Measurements from ENCODE around the gene PARVG.

The PARVG gene

DNA sequence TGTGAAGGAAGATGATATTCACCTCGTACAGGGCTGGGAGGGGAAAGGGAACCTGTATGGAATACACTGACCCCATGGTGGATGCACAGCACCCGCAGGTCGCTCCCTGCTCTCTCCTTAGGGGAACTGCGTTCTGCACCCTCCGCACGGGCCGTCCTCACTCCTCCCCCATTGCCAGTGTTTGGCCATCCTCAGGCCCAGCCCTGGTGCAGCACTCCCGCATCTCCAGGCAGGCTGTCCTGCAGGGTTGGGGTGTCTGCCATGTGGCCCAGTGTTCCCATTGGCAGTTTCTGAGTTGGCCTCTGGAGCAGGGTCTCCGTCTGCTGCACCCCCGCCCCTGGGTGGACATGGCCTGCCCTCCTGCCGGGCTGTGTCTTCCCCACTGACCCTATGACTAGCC lies 19.1 kb upstream of the PARVG start:
- TF ChIP-seq CTCF (IDR thresholded peaks at IDR 0.05; ENCODE audit: low read depth, low read length) = no peak
- H3K4me3 ChIP-seq (ENCODE audit: low read depth, low read length) = no peak overlapping the region

DNA sequence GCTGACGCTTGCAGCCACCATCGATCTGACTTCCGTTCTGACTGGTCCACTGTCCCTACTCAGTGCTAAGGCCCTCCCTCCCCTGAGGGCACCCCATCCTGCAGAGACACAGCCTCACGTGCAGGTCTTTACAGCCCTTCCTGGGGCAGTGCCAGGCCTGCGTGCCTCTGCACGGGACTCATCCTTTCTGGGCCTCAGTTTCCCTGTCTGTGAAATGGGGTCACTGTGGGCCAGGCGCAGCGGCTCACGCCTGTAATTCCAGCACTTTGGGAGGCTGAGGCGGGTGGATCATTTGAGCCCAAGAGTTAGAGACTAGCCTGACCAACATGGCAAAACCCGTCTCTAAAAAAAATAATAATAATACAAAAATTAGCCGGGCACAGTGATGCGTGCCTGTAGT lies 17.8 kb upstream of the PARVG start:
- H3K4me3 ChIP-seq (ENCODE audit: low read depth, low read length) = no peak overlapping the region
- TF ChIP-seq CTCF (IDR thresholded peaks at IDR 0.05; ENCODE audit: low read depth, low read length) = no peak

DNA sequence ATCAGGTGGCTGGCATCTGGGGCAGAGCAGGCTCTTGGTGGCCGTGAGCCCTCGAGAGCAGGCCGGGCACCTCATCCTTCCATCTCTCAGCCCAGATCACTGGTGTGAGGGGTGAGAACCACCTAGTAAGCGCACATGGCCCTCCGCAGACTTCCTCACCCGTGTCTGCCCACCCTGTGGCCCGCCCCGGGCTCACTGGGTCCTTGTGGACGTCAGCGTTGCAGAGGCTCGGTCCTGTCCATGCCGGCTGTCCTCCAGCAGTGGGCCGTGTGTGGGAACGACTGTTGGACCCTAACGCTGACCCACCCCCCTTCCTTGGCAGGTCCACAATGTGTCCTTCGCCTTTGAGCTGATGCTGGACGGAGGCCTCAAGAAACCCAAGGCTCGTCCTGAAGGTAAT lies 17.2 kb upstream of the PARVG start:
- TF ChIP-seq CTCF (IDR thresholded peaks at IDR 0.05; ENCODE audit: low read depth, low read length) = no peak
- no peak overlapping the region for H3K4me3 ChIP-seq (ENCODE audit: low read depth, low read length)

GRCh38 chr22:44164031-44164430 lies 16.7 kb upstream of the PARVG start:
- H3K4me3 ChIP-seq (ENCODE audit: low read depth, low read length) = no peak overlapping the region
- TF ChIP-seq CTCF (IDR thresholded peaks at IDR 0.05; ENCODE audit: low read depth, low read length) = no peak

DNA sequence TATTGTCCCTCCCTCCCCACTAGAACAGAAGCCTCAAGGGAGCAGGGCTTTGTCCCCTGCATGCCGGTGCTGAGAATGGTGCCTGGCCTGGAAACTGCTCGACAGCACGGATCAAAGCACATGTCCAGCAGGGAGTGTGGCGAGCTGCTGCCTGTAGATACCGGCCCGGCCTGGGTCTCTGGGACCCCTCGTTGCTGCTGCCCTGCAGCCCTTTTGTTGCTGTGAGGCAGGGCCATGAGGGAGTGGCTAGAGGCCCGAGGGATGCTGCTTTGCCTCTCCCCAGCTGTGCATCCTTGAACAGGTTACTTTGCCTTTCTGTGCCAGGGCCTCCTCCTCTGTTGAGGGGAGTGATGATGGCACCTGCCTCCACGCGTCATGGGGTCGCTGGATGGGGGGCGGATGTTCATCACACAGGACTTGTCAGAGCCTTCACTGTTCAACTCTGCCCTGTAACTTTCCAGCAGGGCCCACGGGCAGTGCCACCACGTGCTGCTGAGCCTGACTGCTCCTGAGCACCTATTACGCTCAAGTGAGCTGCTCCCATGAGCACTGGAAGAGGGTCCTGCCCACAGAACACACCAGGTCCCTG lies 15.3 kb upstream of the PARVG start:
- no peak overlapping the region for H3K4me3 ChIP-seq (ENCODE audit: low read depth, low read length)
- TF ChIP-seq CTCF (IDR thresholded peaks at IDR 0.05; ENCODE audit: low read depth, low read length) = no peak

- TF ChIP-seq CTCF (IDR thresholded peaks at IDR 0.05; ENCODE audit: low read depth, low read length) = no peak
These were observed 14.0 kb upstream of the PARVG start for GRCh38 chr22:44166498-44167276.

DNA sequence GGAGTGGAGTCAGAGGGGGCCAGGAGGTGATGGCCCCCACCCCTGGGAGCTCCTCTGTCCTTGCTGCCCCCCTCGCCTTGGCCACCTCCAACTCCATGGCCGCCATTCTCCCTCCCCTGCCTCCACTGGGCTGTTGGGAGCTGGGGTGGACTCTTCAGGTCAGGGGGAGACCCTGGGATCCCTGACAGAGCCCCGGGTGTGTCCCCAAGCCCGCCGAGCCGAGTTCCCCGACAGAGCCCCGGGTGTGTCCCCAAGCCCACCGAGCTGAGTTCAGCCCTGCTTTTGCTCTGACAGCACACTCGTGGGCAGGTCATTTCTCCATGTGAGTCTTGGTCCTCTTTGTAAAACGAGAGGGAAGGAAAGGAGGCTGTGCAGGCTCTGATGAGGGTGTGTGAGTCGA lies 13.2 kb upstream of the PARVG start:
- no peak overlapping the region for H3K4me3 ChIP-seq (ENCODE audit: low read depth, low read length)
- TF ChIP-seq CTCF (IDR thresholded peaks at IDR 0.05; ENCODE audit: low read depth, low read length) = no peak

More at GRCh38 chr22:44166498-44167276, 14.0 kb upstream of the PARVG start:
- H3K4me3 ChIP-seq (ENCODE audit: low read depth, low read length) = no peak overlapping the region
